ENCODE measurements around the gene CHCHD6.

- no peak for TF ChIP-seq EZH2phosphoT487 (IDR thresholded peaks at IDR 0.05; ENCODE audit: insufficient read depth, low read depth)
- TF ChIP-seq EZH2 (IDR thresholded peaks at IDR 0.05; ENCODE audit: insufficient read depth, poor library complexity, severe bottlenecking): no peak
Measured at GRCh38 chr3:126970101-126970500, 266.1 kb downstream of the CHCHD6 start.
